GM12873 (cell line): ENCODE results near the gene HOXC9.

Experiments
- TF ChIP-seq, protein P1 (sequence below): IDR thresholded peaks from 2 replicates; pipeline ENCODE4 v1.5.1; 2012; ENCODE audit warnings: low read depth, mild to moderate bottlenecking, moderate library complexity, low read length, control low read depth; ENCODE audit not compliant: insufficient read depth; ENCODE audit errors: missing control alignments

The HOXC9 gene

DNA sequence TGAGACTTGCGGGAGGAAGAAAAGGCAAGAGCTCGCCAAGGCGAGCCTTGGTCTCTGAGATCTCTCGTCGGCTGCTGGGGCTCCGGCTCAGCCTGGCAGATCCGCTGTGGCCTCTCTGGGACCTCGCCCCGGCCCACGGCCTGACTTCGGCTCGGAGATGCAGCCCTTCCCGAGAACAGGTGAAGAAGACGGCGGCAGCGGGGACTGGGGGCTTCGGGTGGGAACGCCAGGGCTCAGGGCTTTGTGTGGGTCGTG is 6.0 kb upstream of the HOXC9 start:
- TF ChIP-seq, protein P1, sequence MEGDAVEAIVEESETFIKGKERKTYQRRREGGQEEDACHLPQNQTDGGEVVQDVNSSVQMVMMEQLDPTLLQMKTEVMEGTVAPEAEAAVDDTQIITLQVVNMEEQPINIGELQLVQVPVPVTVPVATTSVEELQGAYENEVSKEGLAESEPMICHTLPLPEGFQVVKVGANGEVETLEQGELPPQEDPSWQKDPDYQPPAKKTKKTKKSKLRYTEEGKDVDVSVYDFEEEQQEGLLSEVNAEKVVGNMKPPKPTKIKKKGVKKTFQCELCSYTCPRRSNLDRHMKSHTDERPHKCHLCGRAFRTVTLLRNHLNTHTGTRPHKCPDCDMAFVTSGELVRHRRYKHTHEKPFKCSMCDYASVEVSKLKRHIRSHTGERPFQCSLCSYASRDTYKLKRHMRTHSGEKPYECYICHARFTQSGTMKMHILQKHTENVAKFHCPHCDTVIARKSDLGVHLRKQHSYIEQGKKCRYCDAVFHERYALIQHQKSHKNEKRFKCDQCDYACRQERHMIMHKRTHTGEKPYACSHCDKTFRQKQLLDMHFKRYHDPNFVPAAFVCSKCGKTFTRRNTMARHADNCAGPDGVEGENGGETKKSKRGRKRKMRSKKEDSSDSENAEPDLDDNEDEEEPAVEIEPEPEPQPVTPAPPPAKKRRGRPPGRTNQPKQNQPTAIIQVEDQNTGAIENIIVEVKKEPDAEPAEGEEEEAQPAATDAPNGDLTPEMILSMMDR: no peak

DNA sequence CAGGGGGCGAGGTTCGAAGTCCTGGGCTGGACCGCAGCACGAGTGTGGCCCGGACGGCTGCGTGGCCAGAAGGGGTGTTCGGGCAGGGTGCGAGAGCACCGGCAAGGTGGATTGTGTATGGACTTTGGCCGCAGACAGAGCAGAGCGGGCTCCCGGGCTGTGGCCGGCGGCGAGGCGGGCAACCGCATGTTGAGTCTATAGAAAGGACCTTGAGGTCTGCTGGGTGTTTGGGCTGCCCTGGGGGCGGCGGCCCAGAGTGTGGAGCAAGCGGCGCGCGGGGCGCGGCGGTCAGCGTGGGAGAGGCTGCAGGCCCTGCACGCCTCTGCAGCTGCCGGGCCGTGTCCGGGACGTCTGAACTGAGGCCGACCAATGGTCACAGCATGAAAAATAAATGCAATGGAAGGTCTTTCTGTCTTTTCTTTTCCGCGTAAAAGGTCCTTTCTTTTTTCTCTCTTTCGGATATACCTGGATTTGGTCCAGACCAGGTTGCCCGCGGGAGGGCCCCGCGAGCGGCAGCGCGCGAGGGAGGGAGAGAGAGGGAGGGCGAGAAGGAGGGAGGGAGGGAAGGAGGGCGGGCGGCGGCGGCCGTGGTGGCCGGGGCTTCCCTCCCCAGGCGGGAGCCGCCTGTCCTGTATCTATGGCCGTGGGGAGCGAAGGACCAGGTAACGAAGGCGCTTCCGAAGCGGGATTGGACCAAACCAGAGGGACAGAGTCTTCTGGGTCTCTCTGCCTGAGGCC is 5.5 kb upstream of the HOXC9 start:
- TF ChIP-seq, protein P1: no peak

DNA sequence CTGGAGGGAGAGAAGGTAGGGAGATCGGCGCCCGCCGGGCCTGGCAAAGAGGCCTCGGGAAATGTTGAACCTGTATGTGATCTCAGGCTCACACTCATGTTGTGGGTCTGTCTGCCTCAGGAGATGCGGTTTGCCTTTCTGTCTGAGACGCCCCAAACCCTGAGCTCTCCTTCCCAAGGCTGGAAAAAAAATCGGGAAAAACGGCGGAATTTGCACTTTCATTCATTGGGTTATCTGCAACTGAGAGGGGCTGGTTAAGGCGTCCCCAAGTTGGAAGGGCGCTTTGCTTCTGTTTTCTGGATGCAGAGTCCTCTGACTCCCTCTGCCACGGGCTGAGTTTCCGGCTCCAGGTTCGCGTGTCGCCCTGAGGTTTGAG is 5.0 kb upstream of the HOXC9 start:
- TF ChIP-seq, protein P1: no peak

DNA sequence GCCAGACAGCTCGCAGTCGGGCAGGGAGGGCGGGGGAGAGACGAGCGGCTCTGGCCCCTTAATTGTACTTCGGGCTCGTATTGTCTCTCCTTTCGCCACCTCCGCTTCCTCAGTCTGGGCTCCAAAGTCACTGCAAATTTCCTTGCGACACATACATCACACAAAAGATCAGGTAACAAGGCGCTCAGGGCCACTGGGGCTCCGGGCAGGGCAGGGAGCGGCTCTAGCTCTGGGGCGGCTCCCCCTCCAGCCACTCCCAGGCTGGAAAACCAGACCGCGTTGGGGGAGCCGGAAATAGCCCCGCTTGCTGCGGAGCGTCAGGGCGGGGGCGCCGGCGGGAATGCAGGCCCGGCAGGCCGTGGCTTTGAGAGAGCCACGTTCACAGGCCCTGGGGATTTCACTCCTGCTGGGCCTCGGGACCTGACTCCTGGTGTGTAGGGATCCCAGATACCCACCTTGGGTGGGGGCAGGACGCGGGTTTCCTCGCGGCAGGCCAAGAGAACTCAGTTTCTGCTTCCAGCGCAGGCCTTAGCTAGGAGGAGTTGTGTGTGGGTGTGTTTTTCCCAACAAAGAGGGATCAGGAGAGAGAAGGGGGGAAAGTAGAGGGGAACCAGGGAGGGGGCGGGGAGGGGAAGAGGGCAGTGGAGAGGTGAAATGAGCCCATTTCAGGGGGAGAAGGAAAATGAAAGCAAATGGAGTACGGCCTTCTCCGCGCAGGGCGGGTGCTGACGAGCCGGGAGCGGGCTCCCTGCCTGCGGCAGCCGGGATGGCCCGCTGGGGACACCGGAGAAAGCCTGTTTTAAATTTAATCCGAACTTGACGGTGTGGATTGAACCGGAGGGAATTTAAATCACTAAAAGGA is 4.4 kb upstream of the HOXC9 start:
- TF ChIP-seq, protein P1: no peak

DNA sequence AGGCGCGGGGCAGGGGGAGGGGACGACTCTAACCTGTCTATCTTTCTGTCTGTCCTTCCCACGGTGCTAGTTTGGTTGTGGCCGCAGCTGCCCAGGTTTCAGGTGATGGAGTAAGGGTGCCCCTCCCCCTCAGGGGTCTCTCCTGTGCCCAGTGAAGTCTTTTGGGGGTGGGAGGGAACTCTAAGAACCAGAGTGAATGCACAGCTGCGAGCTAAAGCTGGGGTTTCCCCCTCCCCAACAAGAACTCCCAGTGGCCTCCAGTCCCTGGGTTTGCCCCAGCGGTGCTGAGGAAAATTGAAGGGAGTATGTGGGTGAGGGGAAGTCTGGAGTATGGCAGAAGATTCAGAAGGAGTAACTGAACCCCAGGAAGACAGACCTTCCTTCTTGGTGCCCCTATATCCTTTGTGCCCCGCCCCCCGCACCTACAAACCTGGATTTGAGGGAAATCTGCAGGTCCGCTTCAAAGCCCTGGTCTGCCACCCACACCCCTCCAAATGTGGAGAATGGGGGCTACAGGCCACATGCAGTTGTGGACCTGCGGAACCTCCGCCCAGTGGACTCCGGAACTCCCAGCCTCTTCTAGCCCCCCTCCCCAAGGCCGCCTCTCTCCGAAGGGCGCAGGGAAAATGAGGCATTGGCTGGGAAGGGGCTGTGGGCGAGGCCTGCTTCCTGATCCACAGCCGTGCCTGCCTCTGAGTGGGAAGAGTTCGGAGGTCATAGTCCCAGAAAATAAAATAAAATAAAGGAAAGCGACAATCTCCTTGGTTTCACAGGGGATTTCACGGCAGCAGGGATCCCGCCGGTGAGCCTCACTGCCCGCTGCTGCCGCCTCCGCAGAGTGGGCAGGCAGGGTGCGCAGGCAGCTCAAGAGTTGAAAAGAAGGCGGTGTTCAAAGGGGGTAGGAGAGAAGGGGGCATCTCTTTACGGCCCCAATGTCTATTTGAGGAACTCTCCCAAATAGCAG is 3.4 kb upstream of the HOXC9 start:
- TF ChIP-seq, protein P1: no peak

DNA sequence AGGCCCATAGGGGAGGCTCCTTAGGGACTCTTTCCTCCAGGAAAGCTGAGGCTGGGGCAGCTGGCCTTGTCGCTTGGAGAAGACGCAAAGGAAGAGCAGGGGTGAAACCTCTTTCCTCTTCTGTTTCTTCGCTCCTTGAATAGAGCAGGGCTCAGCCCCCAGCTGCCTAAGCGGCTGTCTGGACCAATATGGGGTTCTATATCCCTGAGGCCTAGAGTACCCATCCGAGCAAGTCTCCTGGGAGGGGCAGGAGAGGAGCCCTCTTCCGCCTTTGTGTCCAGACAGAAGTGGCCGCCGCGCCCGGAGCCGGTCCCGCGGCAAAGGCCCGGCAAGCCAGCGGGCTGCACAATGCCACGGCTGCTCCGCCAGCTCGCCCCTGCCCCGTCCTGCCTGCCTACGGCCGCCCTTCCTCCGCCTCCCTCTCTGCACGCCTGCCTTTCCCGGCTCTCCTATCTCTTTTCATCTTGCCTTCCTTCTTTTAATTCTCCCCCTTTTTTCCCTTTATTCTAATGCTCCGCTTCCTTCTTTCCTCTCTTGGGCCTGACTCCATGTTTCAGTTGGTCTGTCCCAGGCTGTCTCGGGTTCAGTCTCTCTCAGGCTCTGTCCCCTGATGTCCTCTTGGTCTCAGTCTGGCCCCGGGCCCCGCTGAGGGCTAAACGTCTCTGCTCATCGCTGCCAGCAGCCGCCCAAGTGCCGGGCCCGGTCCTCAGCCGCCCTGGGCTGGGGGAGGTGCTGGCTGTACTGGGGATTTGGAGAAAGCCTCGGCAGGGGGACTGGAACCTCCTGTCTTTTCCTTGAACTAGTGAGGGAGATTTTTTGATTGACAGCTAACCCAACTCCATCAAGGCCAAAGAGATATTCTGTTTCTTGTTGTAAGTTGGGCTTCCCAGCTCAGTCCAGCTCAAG is 2.5 kb upstream of the HOXC9 start:
- TF ChIP-seq, protein P1: no peak
